ENCODE data around the gene TMEM106C. TPM values are rescaled to one million over a fixed set of nuclear protein-coding genes. Genes with fewer than 3 reads are reported as not detected.

Gene TMEM106C
- polyA plus RNA-seq, 3 donors: 8.7 to 9.7 (median 9.0) TPM

- Histone ChIP-seq H4K20me1 (ENCODE audit: insufficient read depth, low read length) (no peaks in the 10 kb centered on the region), H3K9me3 (replicated peaks in 1 of 2; ENCODE audit: control insufficient read depth in 1 of 2, insufficient read depth in 1 of 2, low read length in 2 of 2) (no peaks in the 10 kb centered on the region), H3K36me3 (replicated peaks in 1 of 2; ENCODE audit: control insufficient read depth in 1 of 2, insufficient read depth in 2 of 2, low read length in 2 of 2) (no peaks in the 10 kb centered on the region), H3K4me1 (ENCODE audit: control insufficient read depth in 1 of 2, insufficient read depth in 2 of 2, low read length in 2 of 2) (no peaks in the 10 kb centered on the region), H3K4me2 (replicated peaks; ENCODE audit: extremely low read depth, low read length, poor library complexity, severe bottlenecking) (no peak overlapping the region), H3K9ac (ENCODE audit: insufficient read depth, low read length, poor library complexity, severe bottlenecking) (no peak overlapping the region), H3K79me2 (ENCODE audit: insufficient read depth, low read length) (no peaks in the 10 kb centered on the region), H3K27ac (ENCODE audit: low read depth in 1 of 2, low read length in 2 of 2) (no peak overlapping the region), H2AFZ (ENCODE audit: insufficient read depth, low read depth, low read length, poor library complexity, severe bottlenecking) (no peak overlapping the region), H3K4me3 (replicated peaks in 1 of 3; ENCODE audit: low read depth in 2 of 3, low read length in 3 of 3) (no peak overlapping the region), H3K27me3 (ENCODE audit: control insufficient read depth in 2 of 2, insufficient read depth in 2 of 2, low read length in 2 of 2) (peaks cover 13 to 18% of the 10 kb centered on the region in 2 donors)
- no peaks in the 10 kb centered on the region for H3K36me3 Mint-ChIP-seq
- no peaks in the 10 kb centered on the region for H3K9me3 Mint-ChIP-seq
- no peak for DNase-seq
- no peak overlapping the region for H3K27ac Mint-ChIP-seq
- intact Hi-C loops (cut with micrococcal nuclease): no loop called here
- H3K4me3 Mint-ChIP-seq: no peak overlapping the region
- no peaks in the 10 kb centered on the region for H3K4me1 Mint-ChIP-seq
- TF ChIP-seq, protein P1, sequence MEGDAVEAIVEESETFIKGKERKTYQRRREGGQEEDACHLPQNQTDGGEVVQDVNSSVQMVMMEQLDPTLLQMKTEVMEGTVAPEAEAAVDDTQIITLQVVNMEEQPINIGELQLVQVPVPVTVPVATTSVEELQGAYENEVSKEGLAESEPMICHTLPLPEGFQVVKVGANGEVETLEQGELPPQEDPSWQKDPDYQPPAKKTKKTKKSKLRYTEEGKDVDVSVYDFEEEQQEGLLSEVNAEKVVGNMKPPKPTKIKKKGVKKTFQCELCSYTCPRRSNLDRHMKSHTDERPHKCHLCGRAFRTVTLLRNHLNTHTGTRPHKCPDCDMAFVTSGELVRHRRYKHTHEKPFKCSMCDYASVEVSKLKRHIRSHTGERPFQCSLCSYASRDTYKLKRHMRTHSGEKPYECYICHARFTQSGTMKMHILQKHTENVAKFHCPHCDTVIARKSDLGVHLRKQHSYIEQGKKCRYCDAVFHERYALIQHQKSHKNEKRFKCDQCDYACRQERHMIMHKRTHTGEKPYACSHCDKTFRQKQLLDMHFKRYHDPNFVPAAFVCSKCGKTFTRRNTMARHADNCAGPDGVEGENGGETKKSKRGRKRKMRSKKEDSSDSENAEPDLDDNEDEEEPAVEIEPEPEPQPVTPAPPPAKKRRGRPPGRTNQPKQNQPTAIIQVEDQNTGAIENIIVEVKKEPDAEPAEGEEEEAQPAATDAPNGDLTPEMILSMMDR (IDR thresholded peaks at IDR 0.05): no peak
- H3K27me3 Mint-ChIP-seq (ENCODE audit: low read depth in 3 of 3): peaks cover 21 to 31% (median 21%) of the 10 kb centered on the region in 3 donors
- WGBS (ENCODE audit: insufficient coverage): no CpG with 5 or more reads among the region's 2 CpGs
Measured at GRCh38 chr12:48013287-48013686, 49.9 kb downstream of the TMEM106C start.

DNA sequence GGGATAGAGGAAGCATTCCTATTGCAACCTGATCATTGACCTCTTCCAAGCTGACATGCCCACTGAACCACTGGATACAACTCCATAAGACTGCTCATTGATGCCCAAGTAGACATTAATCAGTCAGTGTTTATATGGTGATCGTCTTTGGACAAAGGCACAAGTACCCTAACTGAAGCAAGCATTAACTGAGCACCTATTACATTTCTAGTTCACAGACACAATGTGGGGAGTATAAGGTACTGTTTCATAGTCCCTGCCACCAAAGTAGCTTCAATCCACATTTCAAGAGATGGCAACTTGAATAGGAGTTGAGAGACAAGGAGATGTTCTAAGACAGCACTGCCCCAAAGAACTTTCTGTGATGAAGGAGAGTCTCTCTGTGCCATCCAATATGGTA, 51.7 kb downstream of the TMEM106C start:
- WGBS (ENCODE audit: insufficient coverage): no CpG with 5 or more reads among the region's 1 CpG
- no peak for DNase-seq

More for the DNA sequence above, 51.7 kb downstream of the TMEM106C start:
- H3K4me1 Mint-ChIP-seq: no peaks in the 10 kb centered on the region
- H3K9me3 Mint-ChIP-seq: no peaks in the 10 kb centered on the region
- Histone ChIP-seq H3K27ac (ENCODE audit: low read depth in 1 of 2, low read length in 2 of 2) (no peak overlapping the region), H3K4me1 (ENCODE audit: control insufficient read depth in 1 of 2, insufficient read depth in 2 of 2, low read length in 2 of 2) (no peaks in the 10 kb centered on the region), H3K4me2 (replicated peaks; ENCODE audit: extremely low read depth, low read length, poor library complexity, severe bottlenecking) (no peak overlapping the region), H3K9ac (ENCODE audit: insufficient read depth, low read length, poor library complexity, severe bottlenecking) (no peak overlapping the region), H3K36me3 (replicated peaks in 1 of 2; ENCODE audit: control insufficient read depth in 1 of 2, insufficient read depth in 2 of 2, low read length in 2 of 2) (no peaks in the 10 kb centered on the region), H3K9me3 (replicated peaks in 1 of 2; ENCODE audit: control insufficient read depth in 1 of 2, insufficient read depth in 1 of 2, low read length in 2 of 2) (no peaks in the 10 kb centered on the region), H3K4me3 (replicated peaks in 1 of 3; ENCODE audit: low read depth in 2 of 3, low read length in 3 of 3) (no peak overlapping the region), H4K20me1 (ENCODE audit: insufficient read depth, low read length) (no peaks in the 10 kb centered on the region), H2AFZ (ENCODE audit: insufficient read depth, low read depth, low read length, poor library complexity, severe bottlenecking) (no peak overlapping the region), H3K27me3 (ENCODE audit: control insufficient read depth in 2 of 2, insufficient read depth in 2 of 2, low read length in 2 of 2) (peaks cover 3 to 7% of the 10 kb centered on the region in 2 donors), H3K79me2 (ENCODE audit: insufficient read depth, low read length) (no peaks in the 10 kb centered on the region)
- peaks cover 15 to 27% (median 20%) of the 10 kb centered on the region in 3 donors for H3K27me3 Mint-ChIP-seq (ENCODE audit: low read depth in 3 of 3)
- TF ChIP-seq, protein P1 (IDR thresholded peaks at IDR 0.05): no peak
- H3K27ac Mint-ChIP-seq: no peak overlapping the region
- H3K4me3 Mint-ChIP-seq: no peak overlapping the region
- intact Hi-C loops (cut with micrococcal nuclease): no loop called here
- H3K36me3 Mint-ChIP-seq: no peaks in the 10 kb centered on the region
